ENCODE results near the gene FLNB.
"Not testable (repeated sequence)": the region's sequence is repeated elsewhere in the genome, so short reads cannot be mapped to it uniquely, and the experiment has no call there.

The FLNB gene

GRCh38 chr3:58034738-58035523 lies 26.7 kb downstream of the FLNB start:
- no peak for DNase-seq

GRCh38 chr3:58035524-58036255 lies 27.5 kb downstream of the FLNB start:
- no peak for DNase-seq

GRCh38 chr3:58036293-58037032 lies 28.2 kb downstream of the FLNB start:
- no peak for DNase-seq

- no peak for DNase-seq
Observed at GRCh38 chr3:58037141-58037910, 29.1 kb downstream of the FLNB start.

DNA sequence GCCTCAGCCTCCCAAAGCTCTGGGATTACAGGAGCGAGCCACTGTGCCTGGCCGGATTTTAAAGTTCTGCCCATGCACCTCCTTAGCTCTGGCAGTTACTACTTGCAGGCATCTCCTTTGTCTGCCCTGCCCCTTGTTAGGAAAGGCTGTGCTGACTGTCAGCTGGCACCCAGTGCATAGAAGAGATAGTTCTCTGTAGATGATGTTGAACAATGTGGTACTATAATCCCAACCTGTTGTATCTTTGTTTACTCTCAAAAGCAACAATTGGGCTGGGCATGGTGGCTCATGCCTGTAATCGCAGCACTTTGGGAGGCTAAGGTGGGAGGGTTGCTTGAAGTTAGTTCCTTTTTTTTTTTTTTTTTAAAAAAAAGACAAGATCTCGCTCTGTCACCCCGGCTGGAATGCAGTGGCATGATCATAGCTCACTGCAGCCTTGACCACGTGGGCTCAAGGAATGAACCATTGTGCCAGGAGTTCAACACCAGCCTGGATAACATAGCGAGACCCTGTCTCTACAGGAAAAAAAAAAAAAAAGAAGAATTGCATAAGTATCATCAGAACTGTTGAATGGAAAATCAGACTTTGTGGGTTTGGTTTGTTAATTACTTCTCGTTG lies 30.6 kb downstream of the FLNB start:
- peak; percentile 67 for DNase-seq

- no peak for DNase-seq
Observed at GRCh38 chr3:58039601-58040000, 31.4 kb downstream of the FLNB start.

DNA sequence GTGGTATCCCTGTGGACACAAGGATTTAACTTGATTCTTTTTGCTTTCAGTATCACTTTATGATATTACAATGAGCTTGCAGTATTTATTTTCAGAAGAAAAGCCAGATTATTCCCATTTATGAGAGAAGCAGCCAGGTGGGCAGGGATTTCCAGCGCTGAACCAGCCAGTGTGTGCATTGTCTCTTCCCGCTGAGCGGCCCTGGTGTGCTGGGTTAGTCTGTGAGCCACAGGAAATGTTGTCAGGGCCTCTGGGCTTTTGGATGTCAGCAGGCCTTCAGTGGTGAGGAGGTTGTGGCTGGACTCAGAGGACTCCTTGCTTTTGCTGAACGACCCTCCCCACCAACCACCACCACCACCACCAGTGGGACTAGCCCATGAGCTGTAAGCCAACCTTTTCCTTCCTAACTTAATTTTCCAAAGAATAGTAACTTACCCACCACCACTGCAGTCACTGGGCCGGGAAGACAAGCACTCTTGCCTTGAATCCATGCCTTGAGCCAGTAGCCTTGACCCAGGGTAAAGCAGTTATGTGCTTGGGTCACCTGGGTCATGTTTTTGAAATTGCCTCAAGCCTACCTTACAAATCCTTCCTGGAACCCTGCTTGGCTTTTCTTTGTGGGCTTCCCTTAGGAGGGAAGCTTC lies 33.1 kb downstream of the FLNB start:
- no peak for DNase-seq

- no peak for DNase-seq
Observed at GRCh38 chr3:58041826-58042324, 33.7 kb downstream of the FLNB start.

DNA sequence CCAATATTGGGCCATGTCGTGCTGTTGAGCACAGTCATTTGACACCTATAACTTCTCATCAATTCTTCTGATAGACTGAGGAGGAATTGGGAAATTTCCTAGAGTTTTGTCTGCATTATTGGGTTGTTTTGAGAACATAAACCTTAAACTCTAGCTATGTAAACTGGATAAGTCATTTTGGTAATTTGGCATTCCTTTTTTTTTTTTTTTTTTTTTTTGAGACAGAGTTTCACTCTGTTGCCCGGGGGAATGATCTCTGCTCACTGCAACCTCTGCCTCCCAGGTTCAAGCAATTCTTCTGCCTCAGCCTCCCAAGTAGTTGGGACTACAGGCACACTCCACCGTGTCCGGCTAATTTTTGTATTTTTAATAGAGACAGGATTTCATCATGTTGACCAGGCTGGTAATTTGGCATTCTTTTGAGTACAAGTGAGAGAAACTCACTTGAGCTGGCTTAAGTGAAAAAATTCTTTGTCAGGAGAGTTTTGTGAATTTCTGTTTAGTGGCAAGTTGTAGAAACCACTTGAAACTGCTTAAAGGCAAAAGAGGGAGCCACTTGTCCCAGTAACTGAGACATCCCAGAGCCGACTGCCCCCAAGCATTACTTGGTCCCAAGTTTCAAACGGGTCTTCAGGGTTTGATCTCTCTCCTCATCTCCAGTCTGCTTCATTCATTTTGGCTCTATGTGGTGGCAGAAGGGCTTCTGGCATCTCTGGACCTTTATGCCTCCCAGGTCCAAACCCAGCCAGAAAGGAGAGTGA lies 34.9 kb downstream of the FLNB start:
- no peak for DNase-seq

GRCh38 chr3:58043933-58044332 lies 35.7 kb downstream of the FLNB start:
- no peak for DNase-seq

GRCh38 chr3:58044691-58045483 lies 36.7 kb downstream of the FLNB start:
- DNase-seq: no peak

GRCh38 chr3:58047826-58048225 lies 39.6 kb downstream of the FLNB start:
- DNase-seq: no peak

GRCh38 chr3:58048301-58048700 lies 40.1 kb downstream of the FLNB start:
- DNase-seq: no peak

GRCh38 chr3:58049143-58049785 lies 41.0 kb downstream of the FLNB start:
- DNase-seq: no peak

- DNase-seq: peak; percentile 84
Observed at GRCh38 chr3:58051196-58051595, 43.0 kb downstream of the FLNB start.

GRCh38 chr3:58051658-58052261 lies 43.5 kb downstream of the FLNB start:
- not testable (repeated sequence) for DNase-seq

GRCh38 chr3:58052373-58053273 lies 44.4 kb downstream of the FLNB start:
- DNase-seq: peak; percentile 89

DNA sequence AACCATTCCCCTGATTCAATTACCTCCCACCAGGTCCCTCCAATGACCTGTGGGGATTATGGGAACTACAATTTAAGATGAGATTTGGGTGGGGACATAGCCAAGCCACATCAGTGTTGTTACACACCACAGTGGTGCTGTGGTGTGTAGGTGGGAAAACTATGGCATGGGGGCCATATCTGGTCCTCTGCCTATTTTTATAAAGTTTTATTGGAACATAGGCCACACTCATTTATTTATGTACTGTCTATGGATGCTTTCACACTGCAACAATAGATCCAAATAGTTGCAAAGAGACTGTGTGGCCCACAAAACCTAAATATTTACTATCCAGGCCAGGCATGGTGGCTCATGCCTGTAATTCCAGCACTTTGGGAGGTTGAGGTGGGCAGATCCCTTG lies 46.4 kb downstream of the FLNB start:
- DNase-seq: no peak
